ENCODE measurements around the gene SLC35E1.

GRCh38 chr19:16585094-16585801 lies 13.0 kb upstream of the SLC35E1 start:
- TF ChIP-seq CTCF (IDR thresholded peaks at IDR 0.05) (no peak), POLR2A (IDR thresholded peaks at IDR 0.05) (no peak)
